Type B pancreatic cell (in vitro differentiated cells): ENCODE results near the gene ABCC10. TPM values are rescaled to one million over a fixed set of nuclear protein-coding genes. Genes with fewer than 3 reads are reported as not detected.
"Not testable (repeated sequence)": the region's sequence is repeated elsewhere in the genome, so short reads cannot be mapped to it uniquely, and the experiment has no call there.

Experiments
- DNase-seq: peaks from one replicate; pipeline ENCODE4 v3.0.0; 2021; ENCODE audit warnings: mixed read lengths; ENCODE audit not compliant: unreplicated experiment; ENCODE audit errors: extremely low spot score
- H3K27ac Mint-ChIP-seq: 2 replicates; pipeline ENCODE4 v1.8.0; 2021; ENCODE audit warnings: mild to moderate bottlenecking, mixed read lengths
- H3K27me3 Mint-ChIP-seq: 2 replicates; pipeline ENCODE4 v1.8.0; 2021; ENCODE audit warnings: mixed read lengths
- H3K36me3 Mint-ChIP-seq: 2 replicates; pipeline ENCODE4 v1.8.0; 2021; ENCODE audit warnings: mixed read lengths
- H3K4me1 Mint-ChIP-seq: one replicate; pipeline ENCODE4 v1.8.0; 2021; ENCODE audit warnings: mixed read lengths; ENCODE audit not compliant: unreplicated experiment
- H3K4me3 Mint-ChIP-seq: 2 replicates; pipeline ENCODE4 v1.8.0; 2021; ENCODE audit warnings: mild to moderate bottlenecking, mixed read lengths
- H3K9me3 Mint-ChIP-seq: 2 replicates; pipeline ENCODE4 v1.8.0; 2021; ENCODE audit warnings: mixed read lengths
- CTCF ChIP-seq: fragments of 200-600 bp; sonication (generic); conservative IDR thresholded peaks from 2 replicates; pipeline ENCODE4 v1.5.0; 2021; ENCODE audit warnings: antibody characterized with exemption, mild to moderate bottlenecking
- long read RNA-seq: library from polyadenylated mRNA; unstranded; transcript quantifications from one replicate; pipeline ENCODE4 v2.0.0, GENCODE V29; 2020
- total RNA-seq: library from RNA; stranded (reverse); gene quantifications from 2 replicates; pipeline ENCODE4 v1.2.1, GENCODE V29; 2021; ENCODE audit warnings: low replicate concordance

ABCC10 gene
- 39.1 and 46.5 TPM in 2 replicates for total RNA-seq
- long read RNA-seq, partial matches to known transcripts: 11 of 13 reads
- long read RNA-seq, other reads (novel, unspliced or antisense): 2 of 13 reads

GRCh38 chr6:43427406-43428111 is at the start of gene ABCC10:
ABCC10 (plus strand) TSS chr6:43427541; CDS start chr6:43427979, 438 bp downstream.
- DNase-seq: peak; percentile 94
- H3K4me3 Mint-ChIP-seq: peak within 1 kb of the TSS; percentile 96
- H3K27ac Mint-ChIP-seq: peak within 1 kb of the TSS; percentile 97
- H3K27me3 Mint-ChIP-seq: no peaks in the 10 kb centered on the region
- TF ChIP-seq CTCF: peak; percentile 68
- H3K4me1 Mint-ChIP-seq: peaks cover 16% of the 10 kb centered on the region
- peaks cover 3% of the 10 kb centered on the region for H3K9me3 Mint-ChIP-seq
- H3K36me3 Mint-ChIP-seq: no peaks in the 10 kb centered on the region

GRCh38 chr6:43377710-43378229 is 49.6 kb upstream of the ABCC10 start:
- no peak overlapping the region for H3K4me3 Mint-ChIP-seq
- no peaks in the 10 kb centered on the region for H3K4me1 Mint-ChIP-seq
- peaks cover 21% of the 10 kb centered on the region for H3K27me3 Mint-ChIP-seq
- peaks cover 4% of the 10 kb centered on the region for H3K9me3 Mint-ChIP-seq
- no peak for DNase-seq
- TF ChIP-seq CTCF: no peak
- no peaks in the 10 kb centered on the region for H3K36me3 Mint-ChIP-seq
- H3K27ac Mint-ChIP-seq: no peak overlapping the region

- Mint-ChIP-seq H3K9me3 (no peaks in the 10 kb centered on the region), H3K4me1 (no peaks in the 10 kb centered on the region), H3K4me3 (no peak overlapping the region), H3K36me3 (no peaks in the 10 kb centered on the region), H3K27ac (no peak overlapping the region), H3K27me3 (peaks cover 21% of the 10 kb centered on the region)
- no peak for DNase-seq
- TF ChIP-seq CTCF: no peak
Observed at GRCh38 chr6:43378631-43379030, 48.7 kb upstream of the ABCC10 start.

- H3K36me3 Mint-ChIP-seq, H3K4me1 Mint-ChIP-seq, H3K27ac Mint-ChIP-seq, H3K4me3 Mint-ChIP-seq, H3K9me3 Mint-ChIP-seq, DNase-seq: not testable (repeated sequence)
- H3K27me3 Mint-ChIP-seq: peaks cover 21% of the 10 kb centered on the region
Observed at GRCh38 chr6:43380858-43381257, 46.5 kb upstream of the ABCC10 start.

- H3K36me3 Mint-ChIP-seq: no peaks in the 10 kb centered on the region
Observed at GRCh38 chr6:43383021-43383667, 44.2 kb upstream of the ABCC10 start.

More at GRCh38 chr6:43383021-43383667, 44.2 kb upstream of the ABCC10 start:
- Mint-ChIP-seq H3K4me1 (peaks cover 4% of the 10 kb centered on the region), H3K4me3 (no peak overlapping the region), H3K9me3 (no peaks in the 10 kb centered on the region), H3K27ac (no peak overlapping the region), H3K27me3 (peaks cover 25% of the 10 kb centered on the region)
- no peak for DNase-seq
- no peak for TF ChIP-seq CTCF
